ENCODE data around the gene WDR49. TPM values are rescaled to one million over a fixed set of nuclear protein-coding genes. Genes with fewer than 3 reads are reported as not detected.

WDR49 gene
- total and polyA plus RNA-seq, 10 of the 15 experiments (the other 5 are each of a cell fraction or from before 2014, with no cell fraction given): 0.05 to 0.15 TPM; not detected in 8

- TF ChIP-seq TCF12 (IDR thresholded peaks at IDR 0.05; ENCODE audit: low read depth, low read length) (no peak), ZBED1 (IDR thresholded peaks at IDR 0.05; ENCODE audit: borderline replicate concordance) (no peak), ZBTB40 (IDR thresholded peaks at IDR 0.05; ENCODE audit: borderline replicate concordance) (no peak), NBN (IDR thresholded peaks at IDR 0.05) (no peak), PRDM15 (CRISPR knock-in tag; IDR thresholded peaks at IDR 0.05) (no peak)
Observed at GRCh38 chr3:167501941-167502340, 151.8 kb downstream of the WDR49 start (continued).

- H3K9me3 ChIP-seq (replicated peaks; ENCODE audit: control insufficient read depth, insufficient read depth, low read length): no peaks in the 10 kb centered on the region
- FAIRE-seq (no peak), ATAC-seq (no peak), DNase-seq (ENCODE audit: low read depth, low spot score) (no peak)
- in situ Hi-C loops (cut with MboI) (no loop called here), intact Hi-C loops (cut with micrococcal nuclease; ENCODE audit: unreplicated experiment) (no loop called here)
- H2AFZ ChIP-seq (ENCODE audit: control insufficient read depth, low read depth, low read length): no peak overlapping the region
- H3K9ac ChIP-seq (ENCODE audit: control insufficient read depth, insufficient read depth, low read length): no peak overlapping the region
- H3K27ac ChIP-seq (ENCODE audit: control insufficient read depth, insufficient read depth): no peak overlapping the region
- POLR2A ChIA-PET: interaction anchor here (0.7 kb wide), 1 partner anchor 45 kb away, joined by 10 read pairs; no protein-coding TSS in a partner anchor
- no peaks in the 10 kb centered on the region for H4K20me1 ChIP-seq (ENCODE audit: control insufficient read depth, insufficient read depth)
- BruUV-seq (replicated peaks): no TSS peak
- WGBS (ENCODE audit: insufficient coverage, insufficient replicate concordance, low lambda C conversion rate, missing lambda C conversion rate): 47% methylated on average over 7 of the region's 7 CpGs
- no peak overlapping the region for H3K4me3 ChIP-seq
- H3K27me3 ChIP-seq (replicated peaks in 1 of 2; ENCODE audit: control insufficient read depth in 2 of 2, insufficient read depth in 2 of 2, low read length in 1 of 2): no peaks in the 10 kb centered on the region; a peak in 1 of 4 replicates
- H3K36me3 ChIP-seq (ENCODE audit: control insufficient read depth in 2 of 2, insufficient read depth in 2 of 2, low read length in 1 of 2): no peaks in the 10 kb centered on the region
- RAD21 ChIA-PET (ENCODE audit: unreplicated experiment): no interaction called here
- SMC1A ChIA-PET (ENCODE audit: uncharacterized antibody, unreplicated experiment): no interaction called here
- no peak for TF ChIP-seq NBN (IDR thresholded peaks at IDR 0.05)
- TF ChIP-seq PBX3 (IDR thresholded peaks at IDR 0.05; ENCODE audit: insufficient replicate concordance, low read depth, low read length): no peak
- no peak for TF ChIP-seq CHD1 (IDR thresholded peaks at IDR 0.05; ENCODE audit: low read depth, low read length)
- TF ChIP-seq EED (IDR thresholded peaks at IDR 0.05; ENCODE audit: low read depth): no peak
- no peak for TF ChIP-seq TCF12 (IDR thresholded peaks at IDR 0.05; ENCODE audit: low read depth, low read length)
- TF ChIP-seq GABPA (IDR thresholded peaks at IDR 0.05; ENCODE audit: low read depth): no peak
- TF ChIP-seq ZNF207 (IDR thresholded peaks at IDR 0.05; ENCODE audit: borderline replicate concordance): no peak
- no peak for TF ChIP-seq ELK1 (IDR thresholded peaks at IDR 0.05; ENCODE audit: low read depth, low read length)
- no peak for TF ChIP-seq SP1 (IDR thresholded peaks at IDR 0.05; ENCODE audit: low read depth, low read length)
- no peak for TF ChIP-seq NFYB (IDR thresholded peaks at IDR 0.05; ENCODE audit: insufficient read depth, low read depth, low read length)
- TF ChIP-seq ZNF622 (IDR thresholded peaks at IDR 0.05): no peak
- CTCF ChIA-PET: no interaction called here
- H3K4me2 ChIP-seq (ENCODE audit: control insufficient read depth, insufficient read depth): no peak overlapping the region
- H3K79me2 ChIP-seq (ENCODE audit: control insufficient read depth, insufficient read depth, low read length): no peaks in the 10 kb centered on the region
- no peaks in the 10 kb centered on the region for H3K4me1 ChIP-seq (ENCODE audit: control insufficient read depth, insufficient read depth, low read length)
Observed at GRCh38 chr3:167497903-167498302, 155.8 kb downstream of the WDR49 start.
